HepG2 (cell line): ENCODE results near the gene POU2AF2. TPM values are rescaled to one million over a fixed set of nuclear protein-coding genes. Genes with fewer than 3 reads are reported as not detected.

Source experiments
- ATAC-seq: fragments of 200-7000 bp; cut with Tn5 transposase; 3 replicates; pipeline ENCODE4 v1.9.1; 2020; ENCODE audit warnings: mild to moderate bottlenecking, moderate library complexity
- BruUV-seq: library from RNA; stranded (reverse); fragments of 400-500 nt; replicated peaks from 2 replicates; lab custom pipeline; 2021; lab: Mats Ljungman, UMichigan
- CTCF ChIA-PET: fragments of 300-600 bp; formaldehyde crosslinking; extraction: SDS; loops from one replicate; lab custom pipeline; 2021; ENCODE audit warnings: low total read pairs, inconsistent platforms, low intra/inter-chr PET ratio; lab: Yijun Ruan, JAX
- POLR2A ChIA-PET: fragments of 350-600 bp; sonication (Branson Sonifier 250); formaldehyde crosslinking; loops from one replicate; lab custom pipeline; 2020; ENCODE audit warnings: antibody characterized with exemption, inconsistent platforms; lab: Yijun Ruan, JAX
- DNase-seq: peaks from one replicate; pipeline ENCODE4 v3.0.0-alpha.2; 2015; ENCODE audit warnings: low spot score
- FAIRE-seq: peaks from 3 replicates; lab custom pipeline; 2011; peaks lifted over from hg19 to GRCh38; lab: Jason Lieb, UNC
- H2AFZ ChIP-seq: one replicate; pipeline ENCODE4 v1.6.1; 2011; ENCODE audit warnings: low read length, inconsistent platforms
- H3K27ac ChIP-seq: fragments of 300-600 bp; 3 replicates; pipeline ENCODE4 v1.8.0; 2011; ENCODE audit warnings: mixed run types, mild to moderate bottlenecking, mixed read lengths, low read length, inconsistent platforms; ENCODE audit not compliant: insufficient read depth; ENCODE audit errors: extremely low read length
- H3K27me3 ChIP-seq, 2 experiments: fragments of 200-600 bp in 1 of 2; 2 replicates in 1 of 2; 3 replicates in 1 of 2; pipeline versions ENCODE4 v1.6.0 to v1.8.0; 2011; ENCODE audit warnings: low read length in 2 of 2, mild to moderate bottlenecking in 2 of 2, moderate library complexity in 2 of 2, inconsistent platforms in 1 of 2; ENCODE audit not compliant: insufficient read depth in 2 of 2, control insufficient read depth in 1 of 2
- H3K36me3 ChIP-seq, 2 experiments: fragments of 200-600 bp in 1 of 2; replicated peaks in 1 of 2; 2 replicates in 1 of 2; 3 replicates in 1 of 2; pipeline versions ENCODE4 v1.5.1 to v1.8.0; 2011; ENCODE audit warnings: low read length in 2 of 2, inconsistent platforms in 1 of 2; ENCODE audit not compliant: insufficient read depth in 2 of 2, control insufficient read depth in 1 of 2
- H3K4me1 ChIP-seq: 2 replicates; pipeline ENCODE4 v1.5.1; 2012; ENCODE audit warnings: low read length, inconsistent platforms; ENCODE audit not compliant: insufficient read depth
- H3K4me2 ChIP-seq: 2 replicates; pipeline ENCODE4 v1.6.0; 2011; ENCODE audit warnings: low read depth, low read length, inconsistent platforms
- H3K4me3 ChIP-seq, 3 experiments: fragments of 200-600 bp in 1 of 3; sonication (generic), shearing (Covaris generic) in 1 of 3; replicated peaks in 1 of 3; 2 replicates each; pipeline ENCODE4 v1.5.1; 2011 to 2016; ENCODE audit warnings: low read length in 3 of 3, inconsistent platforms in 2 of 3, low read depth in 2 of 3, mild to moderate bottlenecking in 2 of 3, control low read depth in 1 of 3, mixed read lengths in 1 of 3; ENCODE audit not compliant: insufficient read depth in 1 of 3
- H3K79me2 ChIP-seq: one replicate; pipeline ENCODE4 v1.6.1; 2011; ENCODE audit warnings: low read length, inconsistent platforms; ENCODE audit not compliant: insufficient read depth
- H3K9ac ChIP-seq: 2 replicates; pipeline ENCODE4 v1.6.0; 2011; ENCODE audit warnings: mild to moderate bottlenecking, low read depth, low read length, inconsistent platforms; ENCODE audit not compliant: insufficient read depth
- H3K9me3 ChIP-seq: 2 replicates; pipeline ENCODE4 v1.5.1; 2012; ENCODE audit warnings: mild to moderate bottlenecking, low read length
- H4K20me1 ChIP-seq: 2 replicates; pipeline ENCODE4 v1.6.0; 2011; ENCODE audit warnings: inconsistent platforms, mild to moderate bottlenecking, low read length, moderate library complexity; ENCODE audit not compliant: insufficient read depth
- GATAD2A ChIP-seq: IDR thresholded peaks from 2 replicates; pipeline ENCODE4 v1.6.1; 2016
- HDAC1 ChIP-seq: sonication (generic); formaldehyde crosslinking; IDR thresholded peaks from 2 replicates; pipeline ENCODE4 v1.5.1; 2020; ENCODE audit warnings: mild to moderate bottlenecking, missing genetic modification reagents
- IRF2 ChIP-seq: IDR thresholded peaks from 2 replicates; pipeline ENCODE4 v1.6.1; 2018; ENCODE audit warnings: missing genetic modification reagents, missing compliant biosample characterization
- LCORL ChIP-seq, 2 experiments: fragments of 450-650 bp in 1 of 2; sonication (generic) in 1 of 2; formaldehyde crosslinking in 1 of 2; IDR thresholded peaks; 2 replicates each; pipeline versions ENCODE4 v1.5.0 to v1.6.1; 2017 to 2020; ENCODE audit warnings: antibody characterized with exemption in 1 of 2, missing genetic modification reagents in 1 of 2
- ONECUT2 ChIP-seq: sonication (generic); formaldehyde crosslinking; IDR thresholded peaks from 2 replicates; pipeline ENCODE4 v1.4.0; 2020; ENCODE audit warnings: missing genetic modification reagents
- PBX3 ChIP-seq: sonication (generic); formaldehyde crosslinking; IDR thresholded peaks from 2 replicates; pipeline ENCODE4 v1.8.1; 2023; ENCODE audit warnings: missing genetic modification reagents, inconsistent platforms, borderline replicate concordance
- POGZ ChIP-seq: sonication (generic); formaldehyde crosslinking; IDR thresholded peaks from 2 replicates; pipeline ENCODE4 v1.4.0; 2020; ENCODE audit warnings: mild to moderate bottlenecking, missing genetic modification reagents
- POLR2A ChIP-seq, 2 experiments: IDR thresholded peaks; 2 replicates each; pipeline ENCODE4 v1.6.1; 2011; ENCODE audit warnings: low read depth in 2 of 2, low read length in 2 of 2, mild to moderate bottlenecking in 1 of 2, moderate library complexity in 1 of 2; ENCODE audit not compliant: insufficient read depth in 1 of 2
- POLR2AphosphoS5 ChIP-seq: IDR thresholded peaks from 2 replicates; pipeline ENCODE4 v1.6.1; 2012; ENCODE audit warnings: low read depth, low read length
- SOX13 ChIP-seq, 3 experiments: fragments of 450-650 bp in 1 of 3; sonication (generic) in 1 of 3; formaldehyde crosslinking in 1 of 3; IDR thresholded peaks in 2 of 3; conservative IDR thresholded peaks in 1 of 3; 2 replicates each; pipeline versions ENCODE4 v1.5.0 to v1.6.1; 2016 to 2020; ENCODE audit warnings: antibody characterized with exemption in 1 of 3, mild to moderate bottlenecking in 1 of 3, missing compliant biosample characterization in 1 of 3, missing genetic modification reagents in 1 of 3, moderate library complexity in 1 of 3
- SP1 ChIP-seq, 2 experiments: fragments of 450-650 bp in 1 of 2; sonication (generic) in 1 of 2; formaldehyde crosslinking in 1 of 2; IDR thresholded peaks; 2 replicates each; pipeline versions ENCODE4 v1.4.0 to v1.6.1; 2016 to 2020; ENCODE audit warnings: missing genetic modification reagents in 1 of 2
- U2AF1 ChIP-seq: fragments of 200-400 bp; formaldehyde crosslinking; optimal IDR thresholded peaks from 2 replicates; pipeline ENCODE3; 2017; ENCODE audit warnings: mild to moderate bottlenecking, low read depth, low read length
- ZBTB34 ChIP-seq: sonication (generic); formaldehyde crosslinking; IDR thresholded peaks from 2 replicates; pipeline ENCODE4 v1.8.0; 2022; ENCODE audit warnings: mild to moderate bottlenecking, missing genetic modification reagents
- ZNF251 ChIP-seq: sonication (generic); formaldehyde crosslinking; IDR thresholded peaks from 2 replicates; pipeline ENCODE4 v1.9.0; 2021; ENCODE audit warnings: mild to moderate bottlenecking, missing genetic modification reagents
- ZNF292 ChIP-seq: sonication (generic); formaldehyde crosslinking; IDR thresholded peaks from 2 replicates; pipeline ENCODE4 v1.8.1; 2022; ENCODE audit warnings: mild to moderate bottlenecking, low read depth, missing genetic modification reagents, borderline replicate concordance
- ZNF556 ChIP-seq: sonication (generic); formaldehyde crosslinking; IDR thresholded peaks from 2 replicates; pipeline ENCODE4 v1.4.0; 2020; ENCODE audit warnings: mild to moderate bottlenecking, missing genetic modification reagents, borderline replicate concordance
- ZNF784 ChIP-seq: sonication (generic); formaldehyde crosslinking; IDR thresholded peaks from 2 replicates; pipeline ENCODE4 v1.5.1; 2020; ENCODE audit warnings: missing genetic modification reagents, mild to moderate bottlenecking, borderline replicate concordance
- WGBS: methylation state at CpG from one replicate; pipeline ENCODE4 v1.1.6; 2017; ENCODE audit warnings: low lambda C conversion rate; 5-methylcytosine and 5-hydroxymethylcytosine counted together
- in situ Hi-C: cut with HindIII; loops from 2 replicates; pipeline ENCODE4 v1.10.0; 2017; ENCODE audit warnings: low pct_unique_long_range_greater_than_20kb; ENCODE audit not compliant: extremely low pct_ligation_motif_present
- intact Hi-C: fragments of 100-400 bp; cut with micrococcal nuclease; formaldehyde crosslinking; loops from one replicate; pipeline ENCODE4 v1.10.0; 2022; ENCODE audit not compliant: unreplicated experiment
- polyA plus RNA-seq, 8 experiments: library from polyadenylated mRNA; depleted of rRNA in 3 of 8; stranded (reverse) in 7 of 8; unstranded in 1 of 8; fragments of >200 nt; fragmentation: Illumina TruSeq in 4 of 8; extraction: Trizol in 4 of 8; gene quantifications; 2 replicates each; pipeline versions ENCODE4 v1.2.1 to v1.2.3, GENCODE V29; 2011 to 2016; ENCODE audit warnings: low read depth in 4 of 8, missing spikeins in 1 of 8, mixed read lengths in 1 of 8; ENCODE audit not compliant: insufficient read depth in 1 of 8
- total RNA-seq, 5 experiments: library from RNA; depleted of rRNA; stranded (reverse); fragments of >200 nt; fragmentation: Illumina TruSeq; extraction: Trizol; gene quantifications; 2 replicates each; pipeline ENCODE4 v1.2.3, GENCODE V29; 2016; ENCODE audit warnings: low read depth in 1 of 5

The POU2AF2 gene
- total and polyA plus RNA-seq, 2 of the 13 experiments (the other 11 are each of a cell fraction or from before 2014, with no cell fraction given): 0.11 TPM; not detected in 1

DNA sequence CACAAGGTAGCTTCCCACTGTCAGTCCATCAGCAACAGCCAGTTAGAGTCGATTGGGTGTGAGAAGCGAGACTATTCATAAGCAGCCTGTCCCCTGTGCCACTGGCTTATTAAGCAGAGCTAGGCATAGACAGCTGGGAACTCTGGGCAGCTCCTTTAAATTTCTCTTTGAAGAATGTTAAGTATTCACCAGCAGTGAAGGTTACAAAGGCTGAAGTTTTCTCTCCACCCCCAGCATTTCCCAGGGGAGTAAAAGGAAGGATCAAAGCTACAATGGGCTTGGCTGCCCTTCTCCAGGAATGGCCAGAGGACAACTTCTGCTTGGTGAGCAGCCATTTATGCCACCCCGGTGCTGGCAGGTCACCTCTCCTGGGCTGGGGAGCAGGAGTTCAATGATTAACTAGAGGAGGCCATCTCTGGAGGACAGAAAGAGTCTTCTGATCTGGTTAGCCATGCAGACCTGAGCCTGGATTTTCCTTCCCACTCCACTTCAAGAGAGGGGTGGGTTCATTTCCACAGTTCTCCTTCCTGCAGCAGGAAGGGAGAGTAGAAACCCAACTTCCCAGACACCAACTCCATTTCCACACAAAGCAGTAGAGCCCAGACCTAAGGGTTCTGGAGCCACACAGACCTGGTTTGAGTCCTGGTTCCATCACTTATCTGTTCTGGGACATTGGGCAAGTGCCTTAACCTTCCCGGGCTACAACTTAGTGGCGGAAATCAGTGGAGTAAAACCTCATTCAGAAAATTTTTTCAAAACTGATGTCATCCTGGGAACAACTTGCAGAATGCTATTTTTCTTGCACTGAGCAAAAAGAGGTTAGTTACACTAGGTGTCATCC, 75.4 kb downstream of the POU2AF2 start:
- Histone ChIP-seq H3K4me3 (peak overlapping the region in 1 of 3 experiments; percentile 36; a peak in 1 of 6 replicates), H3K4me2 (peak overlapping the region; percentile 75), H3K9ac (peak overlapping the region; percentile 45), H3K27me3 (no peaks in the 10 kb centered on the region), H3K36me3 (no peaks in the 10 kb centered on the region), H3K4me1 (peaks cover 43% of the 10 kb centered on the region), H3K9me3 (no peaks in the 10 kb centered on the region), H4K20me1 (no peaks in the 10 kb centered on the region), H3K27ac (peak overlapping the region; percentile 70), H3K79me2 (no peaks in the 10 kb centered on the region), H2AFZ (peak overlapping the region; percentile 21)
- FAIRE-seq (peak; percentile 48), ATAC-seq (peak; percentile 97), DNase-seq (peak; percentile 83)
- intact Hi-C loops: loop anchor here (1.0 kb wide), 1 partner anchor 13 kb away; no protein-coding TSS in a partner anchor
- BruUV-seq: no TSS peak
- ChIA-PET CTCF (no interaction called here), POLR2A (interaction anchor here (0.7 to 2.2 kb wide), 15 partner anchors 9 to 96 kb away, joined by 3 to 39 read pairs (median 7); no protein-coding TSS in a partner anchor)
- in situ Hi-C loops: no loop called here
- WGBS: 21% methylated on average over 4 of the region's 5 CpGs
- 0 out of 2 replicates have a peak, but pooled peaks have one; percentile 18 for TF ChIP-seq ONECUT2
- TF ChIP-seq ZBTB34 (CRISPR knock-in tag): peak; percentile 34; the same call in 1 of the 2 replicates
- TF ChIP-seq SP1 (IDR thresholded peaks at IDR 0.05): no peak
- no peak for TF ChIP-seq SP1 (CRISPR knock-in tag; IDR thresholded peaks at IDR 0.05)
- TF ChIP-seq SOX13 (IDR thresholded peaks at IDR 0.05): no peak
- peak in 1 of 2 experiments; percentile 25; a peak in 1 of 4 replicates for TF ChIP-seq SOX13 (CRISPR knock-in tag; conservative IDR thresholded peaks at IDR 0.05 in 1 of 2, IDR thresholded peaks at IDR 0.05 in 1 of 2)
- peak; percentile 72; the same call in 1 of the 2 replicates for TF ChIP-seq ZNF292 (CRISPR knock-in tag)
- 0 out of 2 replicates have a peak, but pooled peaks have one; percentile 5 for TF ChIP-seq HDAC1
- peak; percentile 72 for TF ChIP-seq POGZ (CRISPR knock-in tag)
- TF ChIP-seq U2AF1: peak; percentile 55
- TF ChIP-seq IRF2 (CRISPR knock-in tag): 0 out of 2 replicates have a peak, but pooled peaks have one; percentile 35
- TF ChIP-seq ZNF784 (CRISPR knock-in tag): 0 out of 2 replicates have a peak, but pooled peaks have one; percentile 25
- TF ChIP-seq ZNF251 (CRISPR knock-in tag): no peak
- TF ChIP-seq GATAD2A (CRISPR knock-in tag): 0 out of 2 replicates have a peak, but pooled peaks have one; percentile 27
- no peak for TF ChIP-seq PBX3
- no peak for TF ChIP-seq LCORL (IDR thresholded peaks at IDR 0.05)
- TF ChIP-seq LCORL (CRISPR knock-in tag; IDR thresholded peaks at IDR 0.05): peak; percentile 23; the same call in 1 of the 2 replicates
- 0 out of 2 replicates have a peak, but pooled peaks have one; percentile 33 for TF ChIP-seq ZNF556 (CRISPR knock-in tag)
- TF ChIP-seq POLR2AphosphoS5: peak; percentile 41
- TF ChIP-seq POLR2A (IDR thresholded peaks at IDR 0.05; ENCODE audit: insufficient read depth in 1 of 2, low read depth in 2 of 2, low read length in 2 of 2): peak in 1 of 2 experiments; percentile 49; a peak in 1 of 4 replicates
